ENCODE results near the gene RNGTT. TPM values are rescaled to one million over a fixed set of nuclear protein-coding genes. Genes with fewer than 3 reads are reported as not detected.
"Not testable (repeated sequence)": the region's sequence is repeated elsewhere in the genome, so short reads cannot be mapped to it uniquely, and the experiment has no call there.

Gene RNGTT
- total RNA-seq, 1 donor from 2014 or later, result 8.9 TPM

- no peak for DNase-seq (ENCODE audit: low read depth in 2 of 2)
Measured at GRCh38 chr6:88972504-88973423, 9.3 kb upstream of the RNGTT start.

- no peak for DNase-seq (ENCODE audit: low read depth in 2 of 2)
Measured at GRCh38 chr6:88970301-88970700, 6.9 kb upstream of the RNGTT start.

GRCh38 chr6:88969255-88969654 lies 5.8 kb upstream of the RNGTT start:
- not testable (repeated sequence) for DNase-seq (ENCODE audit: low read depth in 2 of 2)

GRCh38 chr6:88967891-88968290 lies 4.5 kb upstream of the RNGTT start:
- DNase-seq (ENCODE audit: low read depth in 2 of 2), result no peak

DNA sequence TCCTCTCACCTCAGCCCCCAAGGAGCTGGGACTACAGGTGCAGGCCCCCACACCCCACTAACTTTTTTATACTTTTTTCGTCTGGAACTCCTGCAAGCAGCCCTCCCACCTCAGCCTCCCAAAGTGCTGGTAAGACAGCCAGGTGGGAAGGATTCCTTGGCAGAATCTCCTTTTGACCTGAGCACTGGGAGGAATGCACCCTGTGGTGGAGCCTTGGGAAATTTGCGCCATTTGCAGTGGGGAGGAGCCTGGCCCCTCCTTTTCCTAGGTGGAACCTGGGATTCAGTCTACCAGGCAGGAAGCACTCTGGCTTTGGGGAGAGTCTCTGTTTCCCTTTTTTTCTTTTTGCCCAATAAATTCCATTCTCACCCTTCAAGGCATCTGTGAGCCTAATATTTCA lies 2.3 kb upstream of the RNGTT start:
- DNase-seq (ENCODE audit: low read depth in 2 of 2), result no peak

GRCh38 chr6:88964509-88964908 lies 1.1 kb upstream of the RNGTT start:
- DNase-seq (ENCODE audit: low read depth in 2 of 2), result no peak

DNA sequence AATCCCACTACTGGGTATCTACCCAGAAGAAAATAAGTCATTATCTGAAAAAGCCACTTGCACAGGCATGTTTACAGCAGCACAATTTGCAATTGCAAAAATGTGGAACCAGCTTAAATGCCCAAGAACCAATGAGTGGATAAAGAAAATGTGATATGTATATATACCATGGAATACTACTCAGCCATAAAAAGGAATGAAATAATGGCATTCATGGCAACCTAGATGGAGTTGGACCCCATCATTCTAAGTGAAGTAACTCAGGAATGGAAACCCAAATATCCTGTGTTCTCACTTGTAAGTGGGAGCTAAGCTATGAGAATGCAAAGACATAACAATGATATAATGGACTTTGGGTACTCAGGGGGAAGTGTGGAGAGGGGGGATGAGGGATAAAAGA lies 4.6 kb downstream of the RNGTT start:
- no peak for DNase-seq (ENCODE audit: low read depth in 2 of 2)

GRCh38 chr6:88953550-88954386 lies 9.7 kb downstream of the RNGTT start:
- no peak for DNase-seq (ENCODE audit: low read depth in 2 of 2)

DNA sequence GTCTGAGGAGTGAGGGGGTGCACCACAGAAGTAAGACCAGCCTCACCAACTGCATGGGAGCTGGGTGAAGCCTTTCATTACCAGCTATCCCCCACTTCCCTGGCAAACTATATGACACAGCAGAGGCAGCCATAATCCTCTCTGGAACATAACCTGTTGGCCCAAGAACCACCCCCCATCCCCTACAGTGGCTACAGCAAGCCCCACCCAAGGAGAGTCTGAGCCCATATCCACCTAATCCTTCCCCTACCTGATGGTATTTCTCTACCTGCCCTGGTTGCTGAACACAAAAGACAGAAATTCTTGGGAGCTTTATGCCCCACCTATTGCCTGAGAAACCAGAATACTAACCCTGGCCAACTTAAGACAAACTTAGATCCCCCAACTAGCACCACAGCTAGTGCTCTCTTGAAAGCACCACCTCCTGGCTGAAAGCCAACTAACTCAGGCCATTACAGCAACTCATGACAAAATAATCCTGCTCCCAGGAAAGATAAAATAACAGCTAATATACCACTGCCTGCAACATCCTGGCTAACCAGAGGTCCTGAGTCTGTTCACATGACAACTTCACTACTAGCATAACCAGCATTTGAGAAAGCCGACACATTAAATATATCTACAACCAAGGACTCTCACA lies 11.2 kb downstream of the RNGTT start:
- no peak for DNase-seq (ENCODE audit: low read depth in 2 of 2)

DNA sequence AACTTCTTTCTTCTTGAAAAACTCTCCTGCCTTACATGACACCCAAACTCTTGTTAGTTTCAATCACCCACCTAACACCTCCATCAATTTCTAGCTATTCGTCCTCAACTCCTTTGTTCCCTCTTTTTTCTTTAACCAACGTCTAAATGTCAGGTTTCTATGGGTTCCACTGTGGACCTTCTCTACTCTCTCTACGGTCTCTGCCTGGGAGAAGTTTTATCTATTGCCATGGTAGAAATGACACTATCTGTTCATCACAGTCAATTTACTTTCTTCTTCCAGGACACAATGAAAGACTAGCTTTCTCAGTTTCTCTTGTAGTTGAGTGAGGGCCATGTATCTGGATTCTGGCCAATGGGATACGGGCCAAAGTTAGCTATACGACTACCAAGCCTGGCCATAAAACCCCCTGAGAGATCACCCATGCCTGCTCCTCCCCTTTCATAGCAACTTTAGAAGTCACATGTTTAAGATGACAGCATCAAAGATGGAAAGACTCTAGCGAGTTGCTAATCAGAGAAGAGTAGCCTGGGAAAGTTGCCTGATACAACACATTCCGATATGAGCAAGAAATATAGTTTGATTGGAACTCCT lies 17.9 kb downstream of the RNGTT start:
- DNase-seq (ENCODE audit: low read depth in 2 of 2), result no peak

DNA sequence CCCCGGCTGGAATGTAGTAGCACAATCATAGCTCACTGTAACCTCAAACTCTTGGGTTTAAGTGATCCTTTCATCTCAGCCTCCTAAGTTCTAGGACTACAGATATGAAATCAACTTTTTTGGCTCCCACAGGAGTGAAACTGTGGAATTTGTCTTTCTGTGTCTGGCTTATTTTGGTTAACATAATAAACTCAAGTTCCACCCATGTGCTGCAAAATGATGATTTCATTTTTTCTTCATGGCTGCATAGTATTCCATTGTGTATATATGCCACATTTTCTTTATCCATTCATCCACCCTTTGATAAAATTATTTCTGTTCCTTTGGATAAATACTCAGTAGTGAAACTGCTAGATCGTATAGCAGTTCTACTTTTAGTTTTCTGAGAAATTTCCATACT lies 29.9 kb downstream of the RNGTT start:
- DNase-seq (ENCODE audit: low read depth in 2 of 2), result no peak

DNA sequence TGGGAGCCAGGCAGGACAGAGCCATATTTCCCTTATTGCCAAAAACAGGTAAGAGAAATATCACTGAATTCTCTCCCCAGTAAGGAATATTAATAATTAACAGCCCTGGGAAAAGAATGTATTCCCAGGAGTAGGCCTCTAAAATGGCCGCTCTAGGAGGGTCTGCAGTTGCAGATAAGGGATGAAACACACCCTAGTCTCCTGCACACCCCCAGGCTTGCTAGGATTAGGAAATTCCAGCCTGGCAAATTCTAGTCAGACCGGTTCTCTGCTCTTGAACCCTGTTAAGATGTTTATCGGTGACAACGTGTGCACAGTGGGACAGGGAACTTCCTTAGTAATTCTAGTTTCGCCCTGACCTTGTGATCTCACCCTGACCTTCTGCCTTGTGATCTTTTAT lies 31.4 kb downstream of the RNGTT start:
- not testable (repeated sequence) for DNase-seq (ENCODE audit: low read depth in 2 of 2)

GRCh38 chr6:88922775-88923548 lies 40.5 kb downstream of the RNGTT start:
- DNase-seq (ENCODE audit: low read depth in 2 of 2), result no peak

DNA sequence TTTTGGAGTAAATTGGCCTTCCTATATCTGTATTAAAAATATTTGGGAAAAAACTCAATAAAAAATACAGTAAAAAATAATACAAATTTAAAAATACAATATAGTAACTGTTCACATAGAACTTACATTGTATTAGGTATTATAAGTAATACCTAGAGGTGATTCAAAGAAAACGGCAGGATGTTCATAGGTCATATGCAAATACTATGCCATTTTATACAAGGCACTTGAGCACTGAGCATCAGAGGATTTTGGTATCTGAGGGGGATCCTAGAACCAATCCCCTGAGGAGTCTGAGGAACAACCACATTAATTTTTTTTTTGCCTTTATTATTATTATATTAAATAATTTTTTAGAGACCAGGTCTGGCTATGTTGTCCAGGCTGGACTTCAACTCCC lies 41.7 kb downstream of the RNGTT start:
- no peak for DNase-seq (ENCODE audit: low read depth in 2 of 2)

GRCh38 chr6:88920774-88921733 lies 42.4 kb downstream of the RNGTT start:
- DNase-seq (ENCODE audit: low read depth in 2 of 2), result no peak

DNA sequence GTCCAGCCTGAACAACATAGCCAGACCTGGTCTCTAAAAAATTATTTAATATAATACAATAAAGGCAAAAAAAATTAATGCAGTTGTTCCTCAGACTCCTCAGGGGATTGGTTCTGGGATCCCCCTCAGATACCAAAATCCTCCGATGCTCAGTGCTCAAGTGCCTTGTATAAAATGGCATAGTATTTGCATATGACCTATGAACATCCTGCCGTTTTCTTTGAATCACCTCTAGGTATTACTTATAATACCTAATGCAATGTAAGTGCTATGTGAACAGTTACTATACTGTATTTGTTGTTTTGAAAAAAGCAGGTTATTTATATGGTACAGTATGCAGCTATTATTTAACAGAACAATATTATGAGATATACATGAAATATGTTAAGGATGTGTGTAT lies 43.3 kb downstream of the RNGTT start:
- DNase-seq (ENCODE audit: low read depth in 2 of 2), result no peak

- no peak for DNase-seq (ENCODE audit: low read depth in 2 of 2)
Measured at GRCh38 chr6:88919032-88919431, 44.4 kb downstream of the RNGTT start.

- DNase-seq (ENCODE audit: low read depth in 2 of 2), result no peak
Measured at GRCh38 chr6:88916615-88917208, 46.7 kb downstream of the RNGTT start.

DNA sequence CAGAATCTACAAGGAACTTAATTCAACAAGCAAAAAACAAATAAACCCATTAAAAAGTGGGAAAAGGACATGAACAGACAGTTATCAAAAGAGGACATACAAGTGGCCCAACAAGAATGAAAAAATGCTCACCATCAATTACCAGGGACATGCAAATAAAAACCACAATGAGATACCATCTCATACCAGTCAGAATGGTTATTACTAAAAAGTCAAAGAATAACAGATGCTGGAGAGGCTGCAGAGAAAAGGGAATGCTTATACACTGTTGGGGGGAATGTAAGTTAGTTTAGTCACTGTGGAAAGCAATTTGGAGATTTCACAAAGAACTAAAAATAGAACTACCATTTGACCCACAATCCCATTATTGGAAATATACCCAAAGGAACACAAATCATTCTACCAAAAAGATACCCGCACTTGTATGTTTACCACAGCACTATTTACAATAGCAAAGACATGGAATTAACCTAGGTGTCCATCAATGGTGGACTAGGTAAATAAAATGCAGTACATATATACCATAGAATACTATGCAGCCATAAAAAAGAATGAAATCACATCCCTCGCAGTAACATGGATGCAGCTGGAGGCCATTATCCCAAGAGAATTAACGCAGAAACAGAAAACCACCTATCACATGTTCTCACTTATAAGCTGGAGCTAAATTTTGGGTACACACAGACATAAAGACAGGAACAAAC lies 48.4 kb downstream of the RNGTT start:
- no peak for DNase-seq (ENCODE audit: low read depth in 2 of 2)

All from dermis microvascular lymphatic vessel endothelial cell (primary cell).